ENCODE data around the gene KCTD18. TPM values are rescaled to one million over a fixed set of nuclear protein-coding genes. Genes with fewer than 3 reads are reported as not detected.

KCTD18 gene
- total RNA-seq, 2 experiments from 2014 or later = 15.2 to 16.7 TPM

- no peaks in the 10 kb centered on the region for H3K27me3 Mint-ChIP-seq
- no peak overlapping the region for H3K4me3 Mint-ChIP-seq
- H3K27ac Mint-ChIP-seq = peak overlapping the region; percentile 48
- TF ChIP-seq CTCF (IDR thresholded peaks at IDR 0.05) = no peak
- POLR2A ChIA-PET = no interaction called here
- CTCF ChIA-PET = no interaction called here
- no peak for DNase-seq
- no peaks in the 10 kb centered on the region for H3K36me3 Mint-ChIP-seq (ENCODE audit: low read depth)
- H3K9me3 Mint-ChIP-seq = no peaks in the 10 kb centered on the region
- ATAC-seq = peak; percentile 60
- intact Hi-C loops (cut with micrococcal nuclease) = no loop called here
- peaks cover 15% of the 10 kb centered on the region for H3K4me1 Mint-ChIP-seq (ENCODE audit: low read depth)
Observed at GRCh38 chr2:200446612-200447011, 63.3 kb downstream of the KCTD18 start.

- intact Hi-C loops (cut with micrococcal nuclease) = no loop called here
- no peaks in the 10 kb centered on the region for H3K36me3 Mint-ChIP-seq (ENCODE audit: low read depth)
- no peak overlapping the region for H3K27ac Mint-ChIP-seq
- ATAC-seq (no peak), DNase-seq (no peak)
- no peaks in the 10 kb centered on the region for H3K27me3 Mint-ChIP-seq
- TF ChIP-seq CTCF (IDR thresholded peaks at IDR 0.05) = no peak
- POLR2A ChIA-PET = interaction anchor here (1.5 kb wide), 1 partner anchor 37 kb away, joined by 3 read pairs; no protein-coding TSS in a partner anchor
- peaks cover 15% of the 10 kb centered on the region for H3K4me1 Mint-ChIP-seq (ENCODE audit: low read depth)
- CTCF ChIA-PET = interaction anchor here (1.0 to 1.4 kb wide), 2 partner anchors 26 to 37 kb away, joined by 3 read pairs; no protein-coding TSS in a partner anchor
- H3K9me3 Mint-ChIP-seq = no peaks in the 10 kb centered on the region
- no peak overlapping the region for H3K4me3 Mint-ChIP-seq
Observed at GRCh38 chr2:200445284-200445683, 64.6 kb downstream of the KCTD18 start.

- DNase-seq = no peak
- no peak for TF ChIP-seq CTCF (IDR thresholded peaks at IDR 0.05)
- POLR2A ChIA-PET = interaction anchor here (1.5 kb wide), 1 partner anchor 37 kb away, joined by 3 read pairs; no protein-coding TSS in a partner anchor
- CTCF ChIA-PET = interaction anchor here (0.8 to 1.4 kb wide), 3 partner anchors 26 to 37 kb away, joined by 3 read pairs; no protein-coding TSS in a partner anchor
- H3K36me3 Mint-ChIP-seq (ENCODE audit: low read depth) = no peaks in the 10 kb centered on the region
- no peaks in the 10 kb centered on the region for H3K27me3 Mint-ChIP-seq
- H3K27ac Mint-ChIP-seq = no peak overlapping the region
- no peak overlapping the region for H3K4me3 Mint-ChIP-seq
- no peaks in the 10 kb centered on the region for H3K9me3 Mint-ChIP-seq
- intact Hi-C loops (cut with micrococcal nuclease) = no loop called here
- H3K4me1 Mint-ChIP-seq (ENCODE audit: low read depth) = peaks cover 15% of the 10 kb centered on the region
- ATAC-seq = no peak
Observed at GRCh38 chr2:200444530-200444929, 65.3 kb downstream of the KCTD18 start.

DNA sequence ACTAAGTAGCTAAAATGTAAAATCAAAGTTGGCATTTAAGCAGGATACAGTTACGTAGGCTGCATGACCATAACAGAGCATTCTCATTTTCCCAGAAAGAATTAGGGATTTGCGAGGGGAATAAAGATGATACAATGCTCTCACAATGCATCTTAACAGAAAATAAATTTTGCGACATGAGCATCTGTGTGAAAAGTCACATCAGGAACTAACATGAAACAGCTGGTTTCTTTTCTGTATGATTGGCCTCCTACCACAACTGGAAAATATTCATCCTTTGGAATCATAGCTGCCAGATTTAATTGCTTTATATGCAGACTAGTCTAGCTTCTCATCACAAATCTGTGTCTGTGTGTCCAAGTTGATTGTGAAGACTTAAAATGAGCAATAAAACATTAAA is 66.0 kb downstream of the KCTD18 start:
- Mint-ChIP-seq H3K4me1 (ENCODE audit: low read depth) (peaks cover 15% of the 10 kb centered on the region), H3K27ac (no peak overlapping the region), H3K4me3 (no peak overlapping the region), H3K9me3 (no peaks in the 10 kb centered on the region), H3K27me3 (no peaks in the 10 kb centered on the region), H3K36me3 (ENCODE audit: low read depth) (no peaks in the 10 kb centered on the region)
- ChIA-PET CTCF (interaction anchor here (0.8 kb wide), 1 partner anchor 38 kb away, joined by 3 read pairs; no protein-coding TSS in a partner anchor), POLR2A (interaction anchor here (1.5 kb wide), 1 partner anchor 36 kb away, joined by 3 read pairs; no protein-coding TSS in a partner anchor)
- intact Hi-C loops (cut with micrococcal nuclease) = no loop called here
- DNase-seq (no peak), ATAC-seq (no peak)
- TF ChIP-seq CTCF (IDR thresholded peaks at IDR 0.05) = no peak

DNA sequence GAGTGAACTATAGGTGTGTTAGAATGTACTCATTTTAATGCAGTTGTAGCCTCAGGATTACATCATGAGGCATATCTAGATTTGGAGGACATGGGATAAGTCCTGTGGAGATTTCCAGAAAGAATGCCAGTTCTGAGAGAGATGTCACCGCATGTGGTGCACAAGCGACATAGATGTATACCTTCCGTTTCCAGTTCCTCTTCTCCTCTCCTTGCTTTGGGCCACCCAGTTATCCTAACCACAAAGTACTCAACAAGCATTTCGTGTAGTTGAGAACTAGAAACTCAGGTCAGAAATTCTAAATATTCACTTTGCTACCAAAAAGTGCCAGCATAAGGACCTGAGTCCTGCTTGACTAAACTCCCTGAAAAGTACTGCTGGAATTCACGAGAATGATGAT is 66.5 kb downstream of the KCTD18 start:
- Mint-ChIP-seq H3K27ac (no peak overlapping the region), H3K27me3 (no peaks in the 10 kb centered on the region), H3K4me1 (ENCODE audit: low read depth) (peaks cover 15% of the 10 kb centered on the region), H3K4me3 (no peak overlapping the region), H3K36me3 (ENCODE audit: low read depth) (no peaks in the 10 kb centered on the region), H3K9me3 (no peaks in the 10 kb centered on the region)
- ChIA-PET CTCF (no interaction called here), POLR2A (no interaction called here)
- no peak for ATAC-seq
- TF ChIP-seq CTCF (IDR thresholded peaks at IDR 0.05) = no peak
- intact Hi-C loops (cut with micrococcal nuclease) = no loop called here
- no peak for DNase-seq
